ENCODE data around the gene KCNJ3. TPM values are rescaled to one million over a fixed set of nuclear protein-coding genes. Genes with fewer than 3 reads are reported as not detected.

Gene KCNJ3
- total and polyA plus RNA-seq, 9 of the 15 experiments (the other 6 are each of a cell fraction or from before 2014, with no cell fraction given), result not detected

DNA sequence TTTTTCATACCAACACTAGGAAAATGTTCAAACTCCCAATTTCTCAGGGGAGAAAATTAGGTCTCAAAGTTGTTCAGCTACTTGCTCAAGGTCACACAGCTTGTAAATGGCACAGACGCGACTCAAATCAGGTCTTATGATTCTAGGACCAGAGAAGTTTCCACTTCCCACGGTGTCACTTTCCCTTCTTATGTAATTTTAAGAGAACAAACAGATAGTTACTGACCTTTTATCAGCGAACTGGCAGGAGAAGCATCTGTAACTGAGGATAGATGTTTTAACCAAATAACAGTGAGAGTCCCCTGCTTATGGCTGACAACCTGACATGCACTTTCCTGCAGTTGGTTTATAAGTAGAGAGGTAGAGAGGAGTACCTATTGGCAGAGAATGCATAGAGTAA is 2.1 kb upstream of the KCNJ3 start (continued):
- TF ChIP-seq, protein P1, sequence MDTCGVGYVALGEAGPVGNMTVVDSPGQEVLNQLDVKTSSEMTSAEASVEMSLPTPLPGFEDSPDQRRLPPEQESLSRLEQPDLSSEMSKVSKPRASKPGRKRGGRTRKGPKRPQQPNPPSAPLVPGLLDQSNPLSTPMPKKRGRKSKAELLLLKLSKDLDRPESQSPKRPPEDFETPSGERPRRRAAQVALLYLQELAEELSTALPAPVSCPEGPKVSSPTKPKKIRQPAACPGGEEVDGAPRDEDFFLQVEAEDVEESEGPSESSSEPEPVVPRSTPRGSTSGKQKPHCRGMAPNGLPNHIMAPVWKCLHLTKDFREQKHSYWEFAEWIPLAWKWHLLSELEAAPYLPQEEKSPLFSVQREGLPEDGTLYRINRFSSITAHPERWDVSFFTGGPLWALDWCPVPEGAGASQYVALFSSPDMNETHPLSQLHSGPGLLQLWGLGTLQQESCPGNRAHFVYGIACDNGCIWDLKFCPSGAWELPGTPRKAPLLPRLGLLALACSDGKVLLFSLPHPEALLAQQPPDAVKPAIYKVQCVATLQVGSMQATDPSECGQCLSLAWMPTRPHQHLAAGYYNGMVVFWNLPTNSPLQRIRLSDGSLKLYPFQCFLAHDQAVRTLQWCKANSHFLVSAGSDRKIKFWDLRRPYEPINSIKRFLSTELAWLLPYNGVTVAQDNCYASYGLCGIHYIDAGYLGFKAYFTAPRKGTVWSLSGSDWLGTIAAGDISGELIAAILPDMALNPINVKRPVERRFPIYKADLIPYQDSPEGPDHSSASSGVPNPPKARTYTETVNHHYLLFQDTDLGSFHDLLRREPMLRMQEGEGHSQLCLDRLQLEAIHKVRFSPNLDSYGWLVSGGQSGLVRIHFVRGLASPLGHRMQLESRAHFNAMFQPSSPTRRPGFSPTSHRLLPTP (IDR thresholded peaks at IDR 0.05; ENCODE audit: borderline replicate concordance, extremely low read depth, insufficient read length), result no peak
- TF ChIP-seq BRD9 (IDR thresholded peaks at IDR 0.05; ENCODE audit: low read depth, partially characterized antibody) (no peak), ARID2 (IDR thresholded peaks at IDR 0.05) (no peak), ZNF444 (CRISPR knock-in tag; IDR thresholded peaks at IDR 0.05) (no peak), XRCC5 (IDR thresholded peaks at IDR 0.05; ENCODE audit: low read depth, low read length) (no peak), ZNF347 (CRISPR knock-in tag; IDR thresholded peaks at IDR 0.05; ENCODE audit: low read depth) (no peak), SRSF7 (optimal IDR thresholded peaks at IDR 0.05; ENCODE audit: low read depth, low read length) (no peak), TEAD2 (tag; IDR thresholded peaks at IDR 0.05) (no peak), ESRRA (IDR thresholded peaks at IDR 0.05; ENCODE audit: borderline replicate concordance, low read depth) (no peak)
